GM10266 (cell line): ENCODE results near the gene EID3.

Experiments used
- DNase-seq: peaks from one replicate; pipeline ENCODE4 v3.0.0; 2012; ENCODE audit errors: extremely low spot score
- TF ChIP-seq, protein P1 (sequence below): IDR thresholded peaks from 2 replicates; pipeline ENCODE4 v1.5.1; 2012; ENCODE audit warnings: mild to moderate bottlenecking, low read depth; ENCODE audit not compliant: control insufficient read depth, insufficient read depth; ENCODE audit errors: missing control alignments

EID3 gene

DNA sequence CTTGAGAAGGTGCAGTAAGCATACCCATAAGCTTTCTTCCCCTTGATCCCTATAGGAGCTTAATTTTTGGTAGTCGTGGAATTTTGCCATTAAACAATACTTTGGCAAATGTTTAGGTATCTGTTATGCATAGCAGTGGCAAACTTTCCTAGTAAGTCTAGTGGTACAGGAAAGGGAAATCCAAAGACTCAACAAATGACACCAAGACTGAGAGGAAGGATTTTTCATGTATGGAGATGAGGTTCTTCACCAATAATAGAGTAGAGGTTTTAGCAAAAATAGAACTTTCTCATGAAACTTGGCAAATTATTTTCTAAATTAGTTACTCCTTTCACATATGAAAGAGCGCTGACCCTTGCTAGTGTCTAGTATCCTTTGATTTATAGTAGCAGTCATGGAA is 2.8 kb downstream of the EID3 start:
- DNase-seq: no peak
- TF ChIP-seq, protein P1, sequence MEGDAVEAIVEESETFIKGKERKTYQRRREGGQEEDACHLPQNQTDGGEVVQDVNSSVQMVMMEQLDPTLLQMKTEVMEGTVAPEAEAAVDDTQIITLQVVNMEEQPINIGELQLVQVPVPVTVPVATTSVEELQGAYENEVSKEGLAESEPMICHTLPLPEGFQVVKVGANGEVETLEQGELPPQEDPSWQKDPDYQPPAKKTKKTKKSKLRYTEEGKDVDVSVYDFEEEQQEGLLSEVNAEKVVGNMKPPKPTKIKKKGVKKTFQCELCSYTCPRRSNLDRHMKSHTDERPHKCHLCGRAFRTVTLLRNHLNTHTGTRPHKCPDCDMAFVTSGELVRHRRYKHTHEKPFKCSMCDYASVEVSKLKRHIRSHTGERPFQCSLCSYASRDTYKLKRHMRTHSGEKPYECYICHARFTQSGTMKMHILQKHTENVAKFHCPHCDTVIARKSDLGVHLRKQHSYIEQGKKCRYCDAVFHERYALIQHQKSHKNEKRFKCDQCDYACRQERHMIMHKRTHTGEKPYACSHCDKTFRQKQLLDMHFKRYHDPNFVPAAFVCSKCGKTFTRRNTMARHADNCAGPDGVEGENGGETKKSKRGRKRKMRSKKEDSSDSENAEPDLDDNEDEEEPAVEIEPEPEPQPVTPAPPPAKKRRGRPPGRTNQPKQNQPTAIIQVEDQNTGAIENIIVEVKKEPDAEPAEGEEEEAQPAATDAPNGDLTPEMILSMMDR: no peak

DNA sequence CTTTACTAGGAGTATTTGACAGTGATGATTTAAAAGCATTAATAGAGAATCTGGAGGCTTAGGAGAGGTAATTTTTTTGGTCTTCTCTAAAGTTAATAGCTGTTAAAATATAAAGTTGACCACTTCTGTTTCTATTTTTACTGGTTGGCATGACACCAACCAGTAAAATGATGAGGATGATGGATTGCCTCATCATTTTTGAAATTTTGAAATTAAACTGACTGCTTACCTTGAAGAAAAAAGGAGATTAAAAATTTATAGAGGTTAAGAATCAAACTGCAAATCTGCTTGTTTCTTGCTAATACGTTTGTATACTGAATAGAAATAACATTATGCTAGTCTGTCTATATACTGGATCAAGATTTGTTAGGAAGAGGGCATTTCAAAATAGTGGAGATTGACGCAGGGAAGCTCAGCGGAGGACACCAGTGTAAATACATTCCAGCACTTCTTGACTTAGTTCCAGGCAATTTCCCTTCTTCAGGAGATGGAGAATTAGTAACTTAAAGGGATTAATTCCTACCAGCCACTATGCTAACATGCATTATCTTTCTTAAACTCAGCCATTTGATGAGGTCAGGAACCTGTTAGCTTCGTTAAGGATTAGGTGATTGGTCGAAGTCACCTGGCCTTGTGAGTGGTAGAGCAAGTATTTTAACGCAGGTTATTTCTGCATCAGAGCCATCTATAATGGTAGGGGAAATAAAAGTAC is 3.6 kb downstream of the EID3 start:
- DNase-seq: no peak
- TF ChIP-seq, protein P1: no peak

- DNase-seq: no peak
- TF ChIP-seq, protein P1: no peak
These were observed 4.1 kb downstream of the EID3 start for GRCh38 chr12:104307655-104308000.

GRCh38 chr12:104309446-104309993 is 6.0 kb downstream of the EID3 start:
- TF ChIP-seq, protein P1: no peak
- DNase-seq: no peak

DNA sequence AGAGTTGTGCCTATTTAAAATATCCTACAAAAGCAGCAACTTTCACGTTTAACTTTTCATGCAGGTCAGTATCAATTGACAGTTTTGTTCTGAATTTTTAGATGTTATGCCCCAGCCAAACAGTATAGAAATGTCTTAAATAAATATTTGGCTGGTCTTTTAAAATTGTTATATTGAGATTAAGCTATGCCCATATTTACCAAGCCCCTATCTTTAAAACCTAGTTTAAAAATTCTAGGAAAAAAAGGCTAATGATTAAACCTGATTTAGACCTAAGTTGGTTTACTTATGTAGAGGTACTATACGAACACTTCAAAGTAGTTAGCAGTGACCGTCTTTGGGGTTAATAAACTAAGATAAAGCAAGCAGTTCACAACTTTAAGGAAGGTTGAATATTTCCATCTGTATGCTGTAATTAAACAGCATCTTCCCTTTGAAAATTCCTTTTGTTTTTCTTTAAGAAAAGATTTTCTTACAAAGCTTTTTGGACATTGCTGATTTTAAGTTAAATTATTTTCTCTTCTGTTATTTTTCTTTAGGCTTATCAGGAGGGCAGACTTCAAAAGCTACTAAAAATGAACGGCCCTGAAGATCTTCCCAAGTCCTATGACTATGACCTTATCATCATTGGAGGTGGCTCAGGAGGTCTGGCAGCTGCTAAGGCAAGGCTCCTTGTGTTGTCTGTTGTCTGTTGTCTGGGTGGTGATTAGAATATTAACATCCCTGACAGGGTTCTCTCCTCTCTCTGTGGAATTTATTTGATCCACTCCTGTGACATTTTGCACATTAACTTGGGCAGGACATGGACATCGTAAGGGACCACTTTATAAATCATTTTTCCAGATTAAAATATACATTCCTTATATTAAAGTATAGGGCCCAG is 7.5 kb downstream of the EID3 start:
- no peak for DNase-seq
- TF ChIP-seq, protein P1: no peak

- DNase-seq: no peak
- TF ChIP-seq, protein P1: no peak
These were observed 8.7 kb downstream of the EID3 start for GRCh38 chr12:104312202-104312601.

DNA sequence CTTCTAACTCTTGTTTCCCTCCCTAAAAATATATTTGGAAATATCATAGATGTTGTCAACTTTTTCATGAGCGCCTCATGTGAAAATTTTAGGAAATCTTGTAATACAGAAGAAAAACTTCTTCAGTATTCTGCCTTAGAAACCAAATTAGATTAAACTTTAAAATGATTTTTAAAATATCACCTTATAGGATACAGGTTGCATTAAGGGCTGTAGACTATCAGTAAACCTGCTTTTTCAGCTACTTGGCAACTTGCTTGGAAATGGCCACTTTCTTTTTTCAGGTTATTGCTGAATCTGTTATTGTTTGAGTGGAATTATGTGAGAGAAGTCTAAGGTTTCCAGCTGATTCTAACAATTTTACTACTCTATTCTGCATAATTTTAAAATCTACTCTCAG is 9.1 kb downstream of the EID3 start:
- DNase-seq: no peak
- TF ChIP-seq, protein P1: no peak
